OCI-LY1 (cell line): Measurements from ENCODE around the gene ADD2.
"Not testable (repeated sequence)": the region's sequence is repeated elsewhere in the genome, so short reads cannot be mapped to it uniquely, and the experiment has no call there.

Source experiments
- H2AFZ ChIP-seq: fragments of 200-600 bp; sonication (generic), shearing (Covaris generic); 2 replicates; pipeline ENCODE4 v1.6.0; 2014; ENCODE audit warnings: antibody characterized with exemption, mild to moderate bottlenecking, low read length
- H3F3A ChIP-seq: fragments of 200-600 bp; sonication (generic), shearing (Covaris generic); 2 replicates; pipeline ENCODE4 v1.6.0; 2014; ENCODE audit warnings: mild to moderate bottlenecking, antibody characterized with exemption, low read length, moderate library complexity; ENCODE audit not compliant: insufficient read depth
- H3K27ac ChIP-seq: fragments of 200-600 bp; sonication (generic); 2 replicates; pipeline ENCODE4 v1.5.1; 2014; ENCODE audit warnings: low read length, mixed run types, mild to moderate bottlenecking, low read depth; ENCODE audit not compliant: poor library complexity, severe bottlenecking
- H3K27me3 ChIP-seq: fragments of 200-600 bp; sonication (generic); 2 replicates; pipeline ENCODE4 v1.6.0; 2014; ENCODE audit warnings: antibody characterized with exemption, mild to moderate bottlenecking, low read length, moderate library complexity; ENCODE audit not compliant: insufficient read depth
- H3K36me3 ChIP-seq: fragments of 200-600 bp; sonication (generic); 2 replicates; pipeline ENCODE4 v1.6.1; 2014; ENCODE audit warnings: mild to moderate bottlenecking, antibody characterized with exemption, low read length, moderate library complexity, mixed read lengths; ENCODE audit not compliant: insufficient read depth
- H3K4me1 ChIP-seq: fragments of 200-600 bp; sonication (generic); 2 replicates; pipeline ENCODE4 v1.5.1; 2014; ENCODE audit warnings: mild to moderate bottlenecking, low read length, moderate library complexity; ENCODE audit not compliant: insufficient read depth, severe bottlenecking
- H3K4me2 ChIP-seq: fragments of 200-600 bp; sonication (generic), shearing (Covaris generic); 2 replicates; pipeline ENCODE4 v1.6.1; 2014; ENCODE audit warnings: low read length
- H3K4me3 ChIP-seq: fragments of 200-600 bp; sonication (generic); 2 replicates; pipeline ENCODE4 v1.5.1; 2014; ENCODE audit warnings: low read length, low read depth, mild to moderate bottlenecking, mixed read lengths; ENCODE audit not compliant: poor library complexity, severe bottlenecking
- H3K79me2 ChIP-seq: fragments of 200-600 bp; shearing (Covaris generic); 2 replicates; pipeline ENCODE4 v1.6.1; 2016; ENCODE audit warnings: mixed run types, low read length, mixed read lengths; ENCODE audit not compliant: insufficient read depth
- H3K9ac ChIP-seq: fragments of 200-600 bp; sonication (generic), shearing (Covaris generic); 2 replicates; pipeline ENCODE4 v1.6.1; 2014; ENCODE audit warnings: mild to moderate bottlenecking, low read length, mixed read lengths
- H3K9me2 ChIP-seq: fragments of 200-600 bp; sonication (generic), shearing (Covaris generic); 2 replicates; pipeline ENCODE4 v1.6.1; 2014; ENCODE audit warnings: low read depth, mild to moderate bottlenecking, low read length, mixed read lengths
- H3K9me3 ChIP-seq: fragments of 200-600 bp; shearing (Covaris generic); 2 replicates; pipeline ENCODE4 v1.6.1; 2014; ENCODE audit warnings: low read length, mixed read lengths
- H4K20me1 ChIP-seq: fragments of 200-600 bp; sonication (generic), shearing (Covaris generic); 2 replicates; pipeline ENCODE4 v1.6.0; 2016; ENCODE audit warnings: mild to moderate bottlenecking, low read length; ENCODE audit not compliant: insufficient read depth
- EZH2 ChIP-seq: fragments of 200-600 bp; sonication (generic), shearing (Covaris generic); IDR thresholded peaks from 2 replicates; pipeline ENCODE4 v1.8.0; 2017; ENCODE audit warnings: borderline replicate concordance, mixed run types, mild to moderate bottlenecking, antibody characterized with exemption, low read length, moderate library complexity, mixed read lengths
- TF ChIP-seq, protein P1 (sequence below): fragments of 200-600 bp; sonication (generic), shearing (Covaris generic); IDR thresholded peaks from 2 replicates; pipeline ENCODE4 v1.5.1; 2017; ENCODE audit warnings: mild to moderate bottlenecking, antibody characterized with exemption, low read length, moderate library complexity, mixed read lengths

ADD2 gene

DNA sequence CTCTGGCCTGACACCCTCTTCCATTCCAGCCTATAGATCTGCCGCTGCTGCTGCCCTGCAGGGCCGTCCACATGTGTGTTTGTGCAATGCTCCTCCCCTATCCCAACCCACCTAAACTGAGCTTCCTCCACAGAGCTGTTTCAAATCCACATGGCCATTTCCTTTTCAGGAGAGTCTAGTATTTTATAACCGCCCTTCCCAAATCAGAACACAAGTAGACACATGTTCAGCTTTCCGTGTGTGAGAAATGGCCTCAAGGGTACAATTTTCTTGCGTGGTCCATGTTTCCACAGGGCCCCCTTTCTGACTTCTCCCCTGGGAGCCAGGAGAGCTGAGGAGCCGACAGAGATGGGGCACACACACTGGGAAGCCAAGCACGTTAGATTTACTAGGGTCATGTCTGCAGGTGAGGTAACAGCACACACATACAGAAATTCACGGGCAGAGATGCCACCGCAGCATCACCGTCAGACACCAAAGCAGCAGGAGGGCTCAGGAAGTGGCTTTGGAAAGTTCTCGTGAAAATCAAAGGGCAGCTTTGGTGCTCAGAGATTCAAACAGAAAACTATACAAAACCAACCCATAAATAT, 111.5 kb downstream of the ADD2 start:
- TF ChIP-seq, protein P1, sequence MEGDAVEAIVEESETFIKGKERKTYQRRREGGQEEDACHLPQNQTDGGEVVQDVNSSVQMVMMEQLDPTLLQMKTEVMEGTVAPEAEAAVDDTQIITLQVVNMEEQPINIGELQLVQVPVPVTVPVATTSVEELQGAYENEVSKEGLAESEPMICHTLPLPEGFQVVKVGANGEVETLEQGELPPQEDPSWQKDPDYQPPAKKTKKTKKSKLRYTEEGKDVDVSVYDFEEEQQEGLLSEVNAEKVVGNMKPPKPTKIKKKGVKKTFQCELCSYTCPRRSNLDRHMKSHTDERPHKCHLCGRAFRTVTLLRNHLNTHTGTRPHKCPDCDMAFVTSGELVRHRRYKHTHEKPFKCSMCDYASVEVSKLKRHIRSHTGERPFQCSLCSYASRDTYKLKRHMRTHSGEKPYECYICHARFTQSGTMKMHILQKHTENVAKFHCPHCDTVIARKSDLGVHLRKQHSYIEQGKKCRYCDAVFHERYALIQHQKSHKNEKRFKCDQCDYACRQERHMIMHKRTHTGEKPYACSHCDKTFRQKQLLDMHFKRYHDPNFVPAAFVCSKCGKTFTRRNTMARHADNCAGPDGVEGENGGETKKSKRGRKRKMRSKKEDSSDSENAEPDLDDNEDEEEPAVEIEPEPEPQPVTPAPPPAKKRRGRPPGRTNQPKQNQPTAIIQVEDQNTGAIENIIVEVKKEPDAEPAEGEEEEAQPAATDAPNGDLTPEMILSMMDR = no peak
- TF ChIP-seq EZH2 = no peak
- Histone ChIP-seq H3K9me2 (no peaks in the 10 kb centered on the region), H3K4me3 (no peak overlapping the region), H3K4me2 (no peak overlapping the region), H3K27ac (no peak overlapping the region), H3K9me3 (no peaks in the 10 kb centered on the region), H3K79me2 (no peaks in the 10 kb centered on the region), H3K4me1 (no peaks in the 10 kb centered on the region), H4K20me1 (no peaks in the 10 kb centered on the region), H3K27me3 (peaks cover 4% of the 10 kb centered on the region; the same call in 1 of the 2 replicates), H3K9ac (no peak overlapping the region), H2AFZ (no peak overlapping the region), H3F3A (no peaks in the 10 kb centered on the region), H3K36me3 (no peaks in the 10 kb centered on the region)

DNA sequence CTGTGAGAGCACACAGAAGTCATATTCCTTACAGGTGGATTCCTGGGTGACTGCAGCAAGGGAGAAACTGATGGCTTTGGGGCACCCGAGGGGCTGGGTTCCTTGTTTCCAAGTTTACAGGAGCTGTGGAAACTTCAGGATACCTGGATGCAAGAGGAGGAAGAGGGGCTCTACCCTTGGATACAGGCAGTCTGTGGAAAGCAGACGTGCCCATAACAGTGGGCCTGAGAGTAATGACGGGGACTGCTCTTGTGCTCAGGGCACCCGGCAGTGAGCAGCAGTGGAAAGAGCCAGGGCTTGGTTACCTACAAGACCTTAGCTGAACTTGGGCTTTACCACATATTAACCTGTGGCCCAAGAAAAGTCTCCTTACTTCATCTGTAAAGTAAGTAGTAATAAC, 112.2 kb downstream of the ADD2 start:
- Histone ChIP-seq H2AFZ (no peak overlapping the region), H3K9me3 (no peaks in the 10 kb centered on the region), H3K4me2 (no peak overlapping the region), H3K9me2 (no peaks in the 10 kb centered on the region), H3K79me2 (no peaks in the 10 kb centered on the region), H3F3A (no peaks in the 10 kb centered on the region), H4K20me1 (no peaks in the 10 kb centered on the region), H3K27ac (no peak overlapping the region), H3K27me3 (peaks cover 6% of the 10 kb centered on the region; the same call in 1 of the 2 replicates), H3K9ac (no peak overlapping the region), H3K4me3 (no peak overlapping the region), H3K4me1 (no peaks in the 10 kb centered on the region), H3K36me3 (no peaks in the 10 kb centered on the region)
- TF ChIP-seq, protein P1 = no peak
- no peak for TF ChIP-seq EZH2

DNA sequence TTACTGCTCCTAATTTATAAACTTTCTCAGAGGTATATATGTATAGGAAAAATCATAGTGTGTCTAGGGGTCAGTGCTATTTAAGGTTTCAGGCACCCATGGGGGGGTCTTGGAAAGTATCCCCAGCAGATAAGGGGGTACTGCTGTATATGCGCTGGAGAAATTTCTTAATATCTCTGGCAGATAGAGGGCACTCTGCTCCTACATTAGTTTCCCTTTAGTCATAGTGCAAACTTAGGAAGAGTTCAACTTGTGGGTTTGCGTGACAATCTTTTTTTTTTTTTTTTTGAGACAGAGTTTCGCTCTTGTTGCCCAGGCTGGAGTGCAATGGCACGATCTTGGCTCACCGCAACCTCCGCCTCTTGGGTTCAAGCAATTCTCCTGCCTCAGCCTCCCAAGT, 112.8 kb downstream of the ADD2 start:
- not testable (repeated sequence) for H3K27ac ChIP-seq, H3K36me3 ChIP-seq, H3K4me2 ChIP-seq, H3K9me3 ChIP-seq, H4K20me1 ChIP-seq, H3K27me3 ChIP-seq, H3F3A ChIP-seq, H3K4me3 ChIP-seq, H3K9me2 ChIP-seq, H3K79me2 ChIP-seq, H2AFZ ChIP-seq, H3K4me1 ChIP-seq, H3K9ac ChIP-seq
- TF ChIP-seq, protein P1 = peak; percentile 39; the same call in 1 of the 2 replicates
